K562 (cell line): ENCODE data around the gene CUL9. TPM values are rescaled to one million over a fixed set of nuclear protein-coding genes. Genes with fewer than 3 reads are reported as not detected.

Experiments
- ATAC-seq: fragments of 200-7000 bp; cut with Tn5 transposase; 3 replicates; pipeline ENCODE4 v1.9.1; 2020; ENCODE audit warnings: moderate library complexity
- BruUV-seq: library from RNA; stranded (reverse); fragments of 400-500 nt; replicated peaks from 2 replicates; lab custom pipeline; 2021; lab: Mats Ljungman, UMichigan
- CTCF ChIA-PET: fragments of 300-600 bp; formaldehyde crosslinking; extraction: SDS; loops from one replicate; lab custom pipeline; 2021; ENCODE audit warnings: low intra/inter-chr PET ratio; lab: Yijun Ruan, JAX
- POLR2A ChIA-PET: fragments of 300-600, 350-650 bp; sonication (Branson Sonifier 250); formaldehyde crosslinking; extraction: SDS; loops from one replicate; lab custom pipeline; 2021; ENCODE audit warnings: antibody characterized with exemption, inconsistent platforms; lab: Yijun Ruan, JAX
- DNase-seq, 4 experiments: peaks; one replicate each; pipeline versions ENCODE4 v3.0.0 to v3.0.0-alpha.2; 2011 to 2018; ENCODE audit warnings: low spot score in 3 of 4, mixed read lengths in 3 of 4; ENCODE audit errors: extremely low read depth in 1 of 4
- FAIRE-seq: peaks from 2 replicates; lab custom pipeline; 2011; peaks lifted over from hg19 to GRCh38; lab: Jason Lieb, UNC
- H2AFZ ChIP-seq: 2 replicates; pipeline ENCODE4 v1.6.0; 2011; ENCODE audit warnings: low read depth, low read length, control low read depth, inconsistent platforms
- H3K27ac ChIP-seq: fragments of 200-600 bp; 3 replicates; pipeline ENCODE4 v1.8.0; 2011; ENCODE audit warnings: low read depth, mild to moderate bottlenecking, control low read depth, inconsistent platforms, low read length, moderate library complexity, mixed read lengths; ENCODE audit errors: extremely low read depth
- H3K27me3 ChIP-seq, 2 experiments: fragments of 300-600 bp in 1 of 2; 2 replicates in 1 of 2; 3 replicates in 1 of 2; pipeline versions ENCODE4 v1.6.0 to v1.8.0; 2011; ENCODE audit warnings: inconsistent platforms in 2 of 2, low read length in 2 of 2, mild to moderate bottlenecking in 1 of 2, mixed read lengths in 1 of 2, moderate library complexity in 1 of 2; ENCODE audit not compliant: control insufficient read depth in 2 of 2, insufficient read depth in 2 of 2
- H3K36me3 ChIP-seq: fragments of 300-600 bp; 3 replicates; pipeline ENCODE4 v1.8.0; 2011; ENCODE audit warnings: mild to moderate bottlenecking, low read length, inconsistent platforms; ENCODE audit not compliant: control insufficient read depth, insufficient read depth
- H3K4me1 ChIP-seq, 2 experiments: fragments of 200-600 bp in 1 of 2; replicated peaks in 1 of 2; 2 replicates in 1 of 2; 3 replicates in 1 of 2; pipeline versions ENCODE4 v1.5.1 to v1.8.0; 2011; ENCODE audit warnings: inconsistent platforms in 2 of 2, low read length in 2 of 2, mild to moderate bottlenecking in 1 of 2, mixed read lengths in 1 of 2, moderate library complexity in 1 of 2; ENCODE audit not compliant: control insufficient read depth in 2 of 2, insufficient read depth in 2 of 2
- H3K4me2 ChIP-seq: 2 replicates; pipeline ENCODE4 v1.6.1; 2011; ENCODE audit warnings: low read length, control low read depth, inconsistent platforms, mixed read lengths; ENCODE audit not compliant: insufficient read depth
- H3K4me3 ChIP-seq: fragments of 200-600 bp; sonication (generic), shearing (Covaris generic); 2 replicates; pipeline ENCODE4 v1.5.1; 2016; ENCODE audit warnings: control low read depth, inconsistent platforms
- H3K79me2 ChIP-seq: fragments of 200-600 bp; 3 replicates; pipeline ENCODE4 v1.8.0; 2011; ENCODE audit warnings: low read length, inconsistent platforms; ENCODE audit not compliant: control insufficient read depth, insufficient read depth
- H3K9ac ChIP-seq, 2 experiments: 2 replicates each; pipeline versions ENCODE4 v1.6.0 to v1.6.1; 2011; ENCODE audit warnings: low read depth in 2 of 2, low read length in 2 of 2, control low read depth in 1 of 2, inconsistent platforms in 1 of 2, mild to moderate bottlenecking in 1 of 2, mixed read lengths in 1 of 2; ENCODE audit not compliant: insufficient read depth in 1 of 2
- H3K9me1 ChIP-seq: one replicate; pipeline ENCODE4 v1.6.0; 2011; ENCODE audit warnings: inconsistent platforms, mild to moderate bottlenecking, low read length, moderate library complexity; ENCODE audit not compliant: control insufficient read depth, insufficient read depth
- H3K9me3 ChIP-seq: replicated peaks from 2 replicates; pipeline ENCODE4 v1.5.1; 2011; ENCODE audit warnings: low read depth, low read length, inconsistent platforms; ENCODE audit not compliant: control insufficient read depth, insufficient read depth
- H4K20me1 ChIP-seq: replicated peaks from 2 replicates; pipeline ENCODE4 v1.6.1; 2011; ENCODE audit warnings: low read length, inconsistent platforms, mixed read lengths; ENCODE audit not compliant: control insufficient read depth, insufficient read depth
- FOXP4 ChIP-seq: sonication (generic); formaldehyde crosslinking; IDR thresholded peaks from 2 replicates; pipeline ENCODE4 v1.8.0; 2022; ENCODE audit warnings: mild to moderate bottlenecking, missing genetic modification reagents, borderline replicate concordance
- MTA3 ChIP-seq: fragments of 450-650 bp; formaldehyde crosslinking; IDR thresholded peaks from 2 replicates; pipeline ENCODE4 v1.6.1; 2017; ENCODE audit warnings: mild to moderate bottlenecking, borderline replicate concordance
- NR2C2 ChIP-seq, 2 experiments: fragments of 200-800 bp in 1 of 2; sonication (Bioruptor generic) in 1 of 2; sonication (generic) in 1 of 2; formaldehyde crosslinking in 1 of 2; IDR thresholded peaks; 2 replicates each; pipeline versions ENCODE4 v1.6.1 to v1.8.0; 2016 to 2022; ENCODE audit warnings: mild to moderate bottlenecking in 1 of 2, missing compliant biosample characterization in 1 of 2, missing genetic modification characterization in 1 of 2, missing genetic modification reagents in 1 of 2
- PHF21A ChIP-seq: fragments of 450-650 bp; IDR thresholded peaks from 2 replicates; pipeline ENCODE4 v1.6.1; 2017; ENCODE audit warnings: low read depth, borderline replicate concordance
- SIRT6 ChIP-seq: IDR thresholded peaks from one replicate; pipeline ENCODE4 v1.6.1; 2012; ENCODE audit warnings: low read depth, mild to moderate bottlenecking, control low read depth, inconsistent platforms, low read length, moderate library complexity
- TAF1 ChIP-seq: IDR thresholded peaks from 2 replicates; pipeline ENCODE4 v1.6.1; 2011; ENCODE audit warnings: mild to moderate bottlenecking, low read length, moderate library complexity; ENCODE audit not compliant: insufficient read depth, control insufficient read depth, severe bottlenecking; ENCODE audit errors: extremely low read depth
- ZNF282 ChIP-seq: sonication (generic); formaldehyde crosslinking; IDR thresholded peaks from 2 replicates; pipeline ENCODE4 v1.8.1; 2023; ENCODE audit warnings: missing genetic modification reagents
- ZNF384 ChIP-seq: IDR thresholded peaks from 2 replicates; pipeline ENCODE4 v1.6.1; 2012; ENCODE audit warnings: low read depth, low read length, improper control_type of control experiment
- ZNF592 ChIP-seq: fragments of 450-650 bp; IDR thresholded peaks from 2 replicates; pipeline ENCODE4 v1.6.1; 2017; ENCODE audit warnings: antibody characterized with exemption, mild to moderate bottlenecking
- ZNF695 ChIP-seq: fragments of 450-650 bp; formaldehyde crosslinking; IDR thresholded peaks from 2 replicates; pipeline ENCODE4 v1.4.0; 2020; ENCODE audit warnings: mild to moderate bottlenecking, moderate library complexity
- ZNF76 ChIP-seq: fragments of 250-450 bp; sonication (Bioruptor Pico); IDR thresholded peaks from 2 replicates; pipeline ENCODE4 v1.4.0; 2020; ENCODE audit warnings: mild to moderate bottlenecking, moderate library complexity, borderline replicate concordance
- WGBS: fragments of 100-300 bp; shearing (Covaris generic); methylation state at CpG from one replicate; pipeline ENCODE4 v1.1.6; 2016; ENCODE audit warnings: low coverage, mixed read lengths; ENCODE audit not compliant: insufficient coverage; ENCODE audit errors: missing lambda C conversion rate; 5-methylcytosine and 5-hydroxymethylcytosine counted together
- in situ Hi-C: fragments of 300-500 bp; cut with MboI; formaldehyde crosslinking; loops from 4 replicates; pipeline ENCODE4 v1.15.0; 2018; ENCODE audit warnings: inconsistent platforms, mixed read lengths
- intact Hi-C: fragments of 100-400 bp; cut with micrococcal nuclease; formaldehyde crosslinking; loops from 2 replicates; pipeline ENCODE4 v1.14.2; 2022
- polyA plus RNA-seq, 8 experiments: library from polyadenylated mRNA; depleted of rRNA in 4 of 8; stranded (reverse) in 5 of 8; unstranded in 3 of 8; fragments of >200 nt; fragmentation: Nextera tagmentation in 2 of 8; fragmentation: Illumina TruSeq in 1 of 8; extraction: Ambion mirVana in 2 of 8; extraction: Trizol in 1 of 8; gene quantifications; 2 replicates each; pipeline versions ENCODE4 v1.2.1 to v1.2.3, GENCODE V29; 2011 to 2014; ENCODE audit warnings: inconsistent platforms in 1 of 8, missing spikeins in 1 of 8
- total RNA-seq, 7 experiments: library from RNA; depleted of rRNA in 6 of 7; stranded (reverse); fragments of >200 nt in 6 of 7; fragmentation: Illumina TruSeq in 2 of 7; extraction: Trizol in 2 of 7; gene quantifications; 2 replicates each; pipeline versions ENCODE4 v1.2.1 to v1.2.3, GENCODE V29; 2011 to 2021; ENCODE audit warnings: low replicate concordance in 1 of 7

The CUL9 gene
- total and polyA plus RNA-seq, 9 of the 15 experiments (the other 6 are each of a cell fraction or from before 2014, with no cell fraction given), result 0.50 to 20.7 (median 6.6) TPM

- CTCF ChIA-PET, result interaction anchor here (0.6 kb wide), 1 partner anchor 313 kb away, joined by 3 read pairs; no protein-coding TSS in a partner anchor
- peak; percentile 100 for FAIRE-seq
- 9% methylated on average over 32 of the region's 32 CpGs for WGBS
- TF ChIP-seq PHF21A, result no peak
- TF ChIP-seq NR2C2 (CRISPR knock-in tag; IDR thresholded peaks at IDR 0.05), result no peak
- TF ChIP-seq NR2C2 (tag; IDR thresholded peaks at IDR 0.05), result no peak
- TF ChIP-seq ZNF695 (CRISPR knock-in tag), result no peak
- no peak for TF ChIP-seq ZNF384
- no peak for TF ChIP-seq ZNF282 (CRISPR knock-in tag)
- no peak for TF ChIP-seq ZNF592
- TF ChIP-seq TAF1, result no peak
- no peak for TF ChIP-seq ZNF76 (CRISPR knock-in tag)
- no peak for TF ChIP-seq SIRT6
- TF ChIP-seq FOXP4 (CRISPR knock-in tag), result no peak
- peak; percentile 71 for TF ChIP-seq MTA3
These were observed 7.5 kb upstream of the CUL9 start for GRCh38 chr6:43174263-43175112.

More at GRCh38 chr6:43174263-43175112, 7.5 kb upstream of the CUL9 start:
- Histone ChIP-seq H3K79me2 (peaks cover 41% of the 10 kb centered on the region), H3K4me3 (peak overlapping the region; percentile 17; the same call in 1 of the 2 replicates), H3K27me3 (no peaks in the 10 kb centered on the region), H3K36me3 (peaks cover 54% of the 10 kb centered on the region), H3K27ac (peak overlapping the region; percentile 21), H4K20me1 (peaks cover 32% of the 10 kb centered on the region), H3K9me3 (no peaks in the 10 kb centered on the region), H2AFZ (no peak overlapping the region), H3K9me1 (peaks cover 6% of the 10 kb centered on the region), H3K4me1 (peaks cover 30 to 53% of the 10 kb centered on the region in 2 experiments), H3K4me2 (peak overlapping the region; percentile 99), H3K9ac (peak overlapping the region; percentile 21 to 82; a peak in 3 of 4 replicates)
- BruUV-seq, result no TSS peak
- in situ Hi-C loops, result no loop called here
- intact Hi-C loops, result loop anchor here (5.0 kb wide), 2 partner anchors 73 to 193 kb away; partner anchors contain the start of gene ZNF318
- DNase-seq, result peak; percentile 99 to 100 (median 99)
- peak; percentile 81 for ATAC-seq
- POLR2A ChIA-PET, result interaction anchor here (0.5 to 5.5 kb wide), 34 partner anchors 7 to 905 kb away, joined by 3 to 40 read pairs (median 4); partner anchors contain the start of genes CUL9, DNPH1, KLC4 and MRPL2
